ENCODE results near the gene NOPCHAP1.

Gene NOPCHAP1

GRCh38 chr12:105024928-105025327, 38.8 kb downstream of the NOPCHAP1 start:
- no peak for DNase-seq

DNA sequence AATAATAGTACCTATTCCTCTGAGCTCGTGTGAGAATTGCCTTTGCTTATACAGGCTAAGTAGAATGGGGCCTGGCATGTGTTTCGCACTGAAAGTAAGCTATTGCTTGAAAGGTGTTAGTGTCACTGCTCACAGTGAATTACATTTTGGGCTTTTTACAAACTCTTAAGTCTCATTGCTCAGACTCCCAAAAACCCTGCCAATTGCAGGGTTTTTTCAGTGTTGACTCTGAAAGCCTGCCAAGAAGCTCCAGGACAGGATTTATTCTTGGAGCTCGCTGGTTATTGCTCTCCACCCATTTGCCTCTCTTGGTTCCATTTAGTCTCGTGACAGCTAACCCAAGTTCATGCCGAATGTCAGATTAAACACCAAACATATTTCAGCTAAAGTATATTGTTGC, 39.8 kb downstream of the NOPCHAP1 start:
- no peak for DNase-seq

- no peak for DNase-seq
Observed at GRCh38 chr12:105026411-105026810, 40.3 kb downstream of the NOPCHAP1 start.

DNA sequence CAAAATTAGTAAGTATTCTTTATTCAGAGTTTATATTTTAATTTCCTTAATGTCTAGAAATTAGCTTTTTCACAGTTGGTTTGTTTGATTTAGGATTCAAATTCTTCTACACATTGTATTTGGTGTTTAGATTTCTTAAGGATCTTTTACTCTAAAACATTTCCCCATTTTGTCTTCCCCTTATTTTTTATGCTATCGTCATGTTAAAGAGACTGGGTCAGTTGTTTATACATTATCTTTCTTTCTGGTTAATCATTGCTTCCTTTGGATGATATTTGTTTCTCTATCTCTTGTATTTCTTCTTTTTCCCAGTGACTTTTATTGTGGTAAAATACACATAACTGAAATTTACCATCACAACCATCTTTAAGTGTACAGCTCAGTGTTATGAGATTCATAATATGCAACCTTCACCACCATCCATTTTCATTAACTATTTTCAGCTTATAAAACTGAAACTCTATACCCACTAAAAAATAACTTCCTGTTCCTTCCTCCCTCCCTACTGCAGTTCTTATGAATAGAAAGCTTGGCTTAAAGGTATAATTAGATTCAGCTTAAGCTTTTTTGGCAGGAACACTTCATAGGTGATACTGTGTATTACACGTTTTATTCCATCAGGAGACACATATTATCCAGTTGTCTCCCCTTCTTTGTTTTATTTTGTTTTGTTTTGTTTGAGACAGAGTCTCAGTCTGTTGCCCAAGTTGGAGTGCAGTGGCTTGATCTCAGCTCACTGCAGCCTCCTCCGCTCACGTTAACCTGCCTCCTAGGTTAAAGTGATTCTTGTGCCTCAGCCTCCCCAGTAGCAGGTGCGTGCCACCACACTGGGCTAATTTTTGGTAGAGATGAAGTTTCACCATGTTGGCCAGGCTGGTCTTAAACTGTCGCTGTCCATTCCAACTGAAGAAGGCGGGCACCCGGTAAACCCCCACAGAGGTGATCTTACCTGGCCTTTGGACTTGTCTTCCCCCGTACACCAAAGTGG, 45.0 kb downstream of the NOPCHAP1 start:
- no peak for DNase-seq

DNA sequence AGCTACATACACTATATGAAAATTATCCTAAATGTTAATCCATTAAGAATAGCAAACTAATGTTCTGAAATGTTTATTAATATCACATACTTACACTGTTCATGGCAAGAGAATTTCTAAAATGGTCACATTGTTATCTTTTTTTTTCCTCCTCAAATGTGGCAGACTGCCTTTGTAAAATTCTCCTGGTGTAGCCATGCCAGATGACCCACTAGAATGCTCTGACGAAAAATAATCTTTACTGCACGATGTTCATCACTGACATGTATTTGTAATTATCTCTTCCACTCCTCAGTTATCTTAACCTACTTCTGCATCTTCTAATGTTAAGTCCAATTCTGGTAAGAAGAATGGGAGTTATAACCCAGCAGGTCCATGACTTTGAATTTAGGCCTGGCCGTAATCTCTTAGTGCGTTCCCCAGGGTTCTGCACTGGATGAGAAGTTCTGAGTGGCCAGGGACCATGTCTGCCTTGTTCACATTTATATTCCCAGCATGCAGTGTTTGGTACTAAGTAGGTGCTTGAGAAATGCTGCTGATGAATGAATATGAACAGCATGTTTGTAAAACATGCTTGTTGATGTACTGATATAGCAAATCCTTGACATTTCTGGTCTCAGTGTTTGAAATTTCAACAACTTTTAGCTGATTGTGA, 46.7 kb downstream of the NOPCHAP1 start:
- no peak for DNase-seq

DNA sequence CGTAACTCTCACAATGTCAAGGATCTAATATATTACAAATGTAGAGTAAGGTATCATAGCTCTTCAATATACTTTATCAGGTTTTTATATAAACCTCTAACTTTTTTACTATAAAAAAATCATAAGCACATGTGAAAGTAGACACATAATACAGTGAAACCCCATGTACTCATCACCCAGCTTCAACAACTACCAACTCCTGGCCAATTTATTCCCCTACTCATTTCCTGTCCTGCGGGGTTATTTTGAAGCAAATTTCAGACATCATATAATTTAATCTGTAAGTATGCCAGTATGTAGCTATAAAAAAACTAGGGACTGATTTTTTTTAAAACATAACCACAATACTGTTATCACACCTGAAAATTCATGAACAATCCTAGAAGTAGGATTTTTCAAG, 47.7 kb downstream of the NOPCHAP1 start:
- DNase-seq = no peak

All from CD4-positive, alpha-beta T cell treated with Interleukin-1 beta for 1 hour (primary cell).